Right atrium auricular region (tissue), 2 donors: ENCODE data around the gene BRICD5. TPM values are rescaled to one million over a fixed set of nuclear protein-coding genes. Genes with fewer than 3 reads are reported as not detected.

ENCODE experiments used
- DNase-seq: peaks from one replicate; pipeline ENCODE4 v3.0.0-alpha.2; 2019; ENCODE audit warnings: low spot score
- H3K27ac ChIP-seq, 2 donors: fragments of 200-600 bp; sonication (generic); 1 replicate in 1 of 2; 2 replicates in 1 of 2; pipeline ENCODE4 v1.5.1; 2016 to 2019
- H3K27me3 ChIP-seq, 2 donors: fragments of 200-600 bp; sonication (generic); one replicate each; pipeline versions ENCODE4 v1.5.1 to v1.6.0; 2017 to 2019
- H3K36me3 ChIP-seq: fragments of 200-600 bp; sonication (generic); one replicate; pipeline ENCODE4 v1.5.1; 2016
- H3K4me1 ChIP-seq, 2 donors: fragments of 200-600 bp; sonication (generic); one replicate each; pipeline versions ENCODE4 v1.5.1 to v1.6.0; 2017 to 2019
- H3K4me3 ChIP-seq, 2 donors: fragments of 200-600 bp; sonication (generic); 1 replicate in 1 of 2; 2 replicates in 1 of 2; pipeline ENCODE4 v1.5.1; 2017 to 2019; ENCODE audit warnings: mild to moderate bottlenecking in 1 of 2, moderate library complexity in 1 of 2
- H3K9me3 ChIP-seq, 2 donors: fragments of 200-600 bp; sonication (generic); one replicate each; pipeline ENCODE4 v1.5.1; 2019
- total RNA-seq, 2 donors: library from RNA; depleted of rRNA; stranded (reverse); fragments of >200 nt; gene quantifications; one replicate each; pipeline ENCODE4 v1.1.0, GENCODE V29; 2016
- TF ChIP-seq, protein P1 (sequence below), 2 donors: fragments of 200-600 bp; sonication (generic); IDR thresholded peaks; one replicate each; pipeline ENCODE4 v1.5.1; 2019; ENCODE audit warnings: antibody characterized with exemption in 2 of 2

BRICD5 gene
- total RNA-seq, 2 donors from 2014 or later, result 1.2 to 1.6 TPM

GRCh38 chr16:2161911-2162310 is 48.8 kb downstream of the BRICD5 start:
- TF ChIP-seq, protein P1, sequence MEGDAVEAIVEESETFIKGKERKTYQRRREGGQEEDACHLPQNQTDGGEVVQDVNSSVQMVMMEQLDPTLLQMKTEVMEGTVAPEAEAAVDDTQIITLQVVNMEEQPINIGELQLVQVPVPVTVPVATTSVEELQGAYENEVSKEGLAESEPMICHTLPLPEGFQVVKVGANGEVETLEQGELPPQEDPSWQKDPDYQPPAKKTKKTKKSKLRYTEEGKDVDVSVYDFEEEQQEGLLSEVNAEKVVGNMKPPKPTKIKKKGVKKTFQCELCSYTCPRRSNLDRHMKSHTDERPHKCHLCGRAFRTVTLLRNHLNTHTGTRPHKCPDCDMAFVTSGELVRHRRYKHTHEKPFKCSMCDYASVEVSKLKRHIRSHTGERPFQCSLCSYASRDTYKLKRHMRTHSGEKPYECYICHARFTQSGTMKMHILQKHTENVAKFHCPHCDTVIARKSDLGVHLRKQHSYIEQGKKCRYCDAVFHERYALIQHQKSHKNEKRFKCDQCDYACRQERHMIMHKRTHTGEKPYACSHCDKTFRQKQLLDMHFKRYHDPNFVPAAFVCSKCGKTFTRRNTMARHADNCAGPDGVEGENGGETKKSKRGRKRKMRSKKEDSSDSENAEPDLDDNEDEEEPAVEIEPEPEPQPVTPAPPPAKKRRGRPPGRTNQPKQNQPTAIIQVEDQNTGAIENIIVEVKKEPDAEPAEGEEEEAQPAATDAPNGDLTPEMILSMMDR (IDR thresholded peaks at IDR 0.05), result no peak
- Histone ChIP-seq H3K27ac (peak overlapping the region in 1 of 2 donors; percentile 66), H3K27me3 (no peaks in the 10 kb centered on the region), H3K9me3 (no peaks in the 10 kb centered on the region), H3K4me1 (peaks cover 0 to 47% of the 10 kb centered on the region in 2 donors), H3K36me3 (peaks cover 13% of the 10 kb centered on the region), H3K4me3 (no peak overlapping the region)
- no peak for DNase-seq

DNA sequence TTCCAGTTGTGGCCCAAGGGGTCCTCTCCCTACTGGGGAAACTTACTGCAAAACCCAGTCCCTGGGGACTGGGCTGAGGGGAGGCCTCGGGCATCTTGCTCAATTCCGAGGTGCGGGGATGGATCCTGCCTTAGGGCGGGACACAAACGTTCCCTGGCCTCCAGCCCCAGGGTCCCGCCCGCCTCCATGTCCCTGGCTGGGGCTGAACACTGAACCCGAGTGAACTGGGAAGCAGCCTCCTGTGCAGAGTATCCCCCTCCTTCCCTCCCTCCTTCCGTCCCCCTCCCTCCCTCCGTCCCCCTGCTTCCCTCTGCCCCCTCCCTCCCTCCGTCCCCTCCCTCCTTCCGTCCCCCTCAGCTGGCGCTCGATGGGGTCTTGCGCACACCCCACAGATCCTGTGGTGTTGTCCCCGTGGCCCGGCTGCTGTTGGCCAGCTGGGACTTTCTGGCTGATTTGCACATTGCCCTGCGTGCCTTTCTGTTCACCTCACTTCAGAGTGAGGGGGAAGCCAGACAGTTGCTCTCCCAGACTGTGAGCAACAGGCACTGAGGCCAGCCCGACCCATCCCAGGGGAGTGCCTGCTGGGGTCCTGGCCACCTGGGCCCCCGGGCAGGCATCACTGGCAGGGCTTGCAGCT is 49.6 kb downstream of the BRICD5 start:
- peak; percentile 80 for DNase-seq
- H3K27ac ChIP-seq, result peak overlapping the region; percentile 59 to 66
- H3K4me1 ChIP-seq, result peaks cover 0 to 56% of the 10 kb centered on the region in 2 donors
- H3K27me3 ChIP-seq, result no peaks in the 10 kb centered on the region
- TF ChIP-seq, protein P1 (IDR thresholded peaks at IDR 0.05), result no peak
- no peaks in the 10 kb centered on the region for H3K9me3 ChIP-seq
- peaks cover 4% of the 10 kb centered on the region for H3K36me3 ChIP-seq
- H3K4me3 ChIP-seq, result no peak overlapping the region

Other genes with a start within 250 kb of the BRICD5 start
- 1,000 to 10,000 TPM in 1 of 2 donors, 100 to 1,000 TPM in 1; 782 to 1,247 TPM for gene RPS2, start 246.0 kb downstream of the BRICD5 start, total RNA-seq
- gene RNF151, start 244.0 kb downstream of the BRICD5 start, total RNA-seq, result not detected
- gene TBL3, start 238.8 kb downstream of the BRICD5 start, total RNA-seq, result 10 to 100 TPM; 22.4 to 35.6 TPM
- under 1 TPM in 1 of 2 donors, not detected in 1; 0.30 TPM for gene NOXO1, start 229.4 kb downstream of the BRICD5 start, total RNA-seq
- 10 to 100 TPM; 11.9 to 12.6 TPM for gene GFER, start 226.7 kb downstream of the BRICD5 start, total RNA-seq
- gene SYNGR3, start 220.9 kb downstream of the BRICD5 start, total RNA-seq, result 1 to 10 TPM in 1 of 2 donors, under 1 TPM in 1; 0.52 to 2.1 TPM
- 10 to 100 TPM; 11.4 to 19.9 TPM for gene ZNF598, start 201.0 kb downstream of the BRICD5 start, total RNA-seq
- gene NPW, start 191.1 kb downstream of the BRICD5 start, total RNA-seq, result not detected
- 100 to 1,000 TPM; 187 to 213 TPM for gene NHERF2, start 184.0 kb downstream of the BRICD5 start, total RNA-seq
- 10 to 100 TPM; 10.3 to 17.7 TPM for gene NTHL1, start 163.0 kb downstream of the BRICD5 start, total RNA-seq
- gene TSC2, start 162.9 kb downstream of the BRICD5 start, total RNA-seq, result 10 to 100 TPM; 42.4 to 43.2 TPM
- 100 to 1,000 TPM; 218 to 276 TPM for gene PKD1, start 75.0 kb downstream of the BRICD5 start, total RNA-seq
- 1 to 10 TPM in 1 of 2 donors, under 1 TPM in 1; 0.31 to 1.4 TPM for gene RAB26, start 62.2 kb downstream of the BRICD5 start, total RNA-seq
- gene TRAF7, start 55.1 kb downstream of the BRICD5 start, total RNA-seq, result 10 to 100 TPM; 16.1 to 27.0 TPM
- 1 to 10 TPM; 3.5 to 4.3 TPM for gene CASKIN1, start 14.3 kb downstream of the BRICD5 start, total RNA-seq
- 10 to 100 TPM; 35.6 to 45.0 TPM for gene MLST8, start 5.4 kb downstream of the BRICD5 start, total RNA-seq
- 10 to 100 TPM; 15.5 to 17.7 TPM for gene PGP, start 4.0 kb upstream of the BRICD5 start, total RNA-seq
- 10 to 100 TPM; 10.0 to 16.7 TPM for gene E4F1, start 12.7 kb upstream of the BRICD5 start, total RNA-seq
- under 1 TPM in 1 of 2 donors, not detected in 1; 0.83 TPM for gene DNASE1L2, start 25.6 kb upstream of the BRICD5 start, total RNA-seq
- gene ECI1, start 40.7 kb upstream of the BRICD5 start, total RNA-seq, result 100 to 1,000 TPM in 1 of 2 donors, 10 to 100 TPM in 1; 71.8 to 108 TPM
- 100 to 1,000 TPM in 1 of 2 donors, 10 to 100 TPM in 1; 93.6 to 124 TPM for gene RNPS1, start 57.3 kb upstream of the BRICD5 start, total RNA-seq
- 10 to 100 TPM in 1 of 2 donors, 1 to 10 TPM in 1; 7.5 to 10.1 TPM for gene ABCA3, start 129.9 kb upstream of the BRICD5 start, total RNA-seq
- 1 to 10 TPM; 1.4 to 1.7 TPM for gene CCNF, start 218.6 kb upstream of the BRICD5 start, total RNA-seq
- gene TEDC2, start 249.2 kb upstream of the BRICD5 start, total RNA-seq, result 1 to 10 TPM in 1 of 2 donors, under 1 TPM in 1; 0.63 to 4.1 TPM